Ecto neural progenitor cell (in vitro differentiated cells): ENCODE measurements around the gene GGA1.
A peak's percentile ranks its signal among the peaks of the same experiment; 100 is the strongest.
"Not testable (repeated sequence)": the region's sequence is repeated elsewhere in the genome, so short reads cannot be mapped to it uniquely, and the experiment has no call there.

ENCODE experiments used
- DNase-seq: peaks from one replicate; pipeline ENCODE4 v3.0.0-alpha.2; 2018; ENCODE audit warnings: low spot score

Gene GGA1

GRCh38 chr22:37650463-37651136 is 42.0 kb downstream of the GGA1 start:
- DNase-seq: no peak

GRCh38 chr22:37654563-37655251 is 46.1 kb downstream of the GGA1 start:
- no peak for DNase-seq

- no peak for DNase-seq
Observed at GRCh38 chr22:37655252-37655563, 46.6 kb downstream of the GGA1 start.

- DNase-seq: not testable (repeated sequence)
Observed at GRCh38 chr22:37656583-37656982, 47.9 kb downstream of the GGA1 start.

GRCh38 chr22:37657590-37658132 is 49.0 kb downstream of the GGA1 start:
- no peak for DNase-seq

- DNase-seq: peak; percentile 98
Observed at GRCh38 chr22:37658133-37659065, 49.8 kb downstream of the GGA1 start, which contains the start of gene PDXP. Gene PDXP, plus strand, starts transcription at chr22:37658723. Its CDS starts 60 bp downstream, at chr22:37658783.

- no peak for DNase-seq
Observed at GRCh38 chr22:37659066-37659896, 50.6 kb downstream of the GGA1 start.

- DNase-seq: no peak
Observed at GRCh38 chr22:37659897-37660708, 51.5 kb downstream of the GGA1 start.

GRCh38 chr22:37660709-37661045 is 52.0 kb downstream of the GGA1 start:
- DNase-seq: no peak

- DNase-seq: no peak
Observed at GRCh38 chr22:37661160-37661924, 52.7 kb downstream of the GGA1 start.

GRCh38 chr22:37662039-37662438 is 53.4 kb downstream of the GGA1 start:
- DNase-seq: no peak

GRCh38 chr22:37663521-37664140 is 55.0 kb downstream of the GGA1 start:
- no peak for DNase-seq

GRCh38 chr22:37664249-37665101 is 55.8 kb downstream of the GGA1 start:
- DNase-seq: no peak

- DNase-seq: no peak
Observed at GRCh38 chr22:37665487-37665886, 56.9 kb downstream of the GGA1 start.

GRCh38 chr22:37669586-37669985 is 61.0 kb downstream of the GGA1 start:
- no peak for DNase-seq

- no peak for DNase-seq
Observed at GRCh38 chr22:37672206-37672919, 63.7 kb downstream of the GGA1 start.

- no peak for DNase-seq
Observed at GRCh38 chr22:37672920-37673455, 64.4 kb downstream of the GGA1 start.

- no peak for DNase-seq
Observed at GRCh38 chr22:37674248-37674647, 65.6 kb downstream of the GGA1 start.
